Measurements from ENCODE around the gene CD300A.

DNA sequence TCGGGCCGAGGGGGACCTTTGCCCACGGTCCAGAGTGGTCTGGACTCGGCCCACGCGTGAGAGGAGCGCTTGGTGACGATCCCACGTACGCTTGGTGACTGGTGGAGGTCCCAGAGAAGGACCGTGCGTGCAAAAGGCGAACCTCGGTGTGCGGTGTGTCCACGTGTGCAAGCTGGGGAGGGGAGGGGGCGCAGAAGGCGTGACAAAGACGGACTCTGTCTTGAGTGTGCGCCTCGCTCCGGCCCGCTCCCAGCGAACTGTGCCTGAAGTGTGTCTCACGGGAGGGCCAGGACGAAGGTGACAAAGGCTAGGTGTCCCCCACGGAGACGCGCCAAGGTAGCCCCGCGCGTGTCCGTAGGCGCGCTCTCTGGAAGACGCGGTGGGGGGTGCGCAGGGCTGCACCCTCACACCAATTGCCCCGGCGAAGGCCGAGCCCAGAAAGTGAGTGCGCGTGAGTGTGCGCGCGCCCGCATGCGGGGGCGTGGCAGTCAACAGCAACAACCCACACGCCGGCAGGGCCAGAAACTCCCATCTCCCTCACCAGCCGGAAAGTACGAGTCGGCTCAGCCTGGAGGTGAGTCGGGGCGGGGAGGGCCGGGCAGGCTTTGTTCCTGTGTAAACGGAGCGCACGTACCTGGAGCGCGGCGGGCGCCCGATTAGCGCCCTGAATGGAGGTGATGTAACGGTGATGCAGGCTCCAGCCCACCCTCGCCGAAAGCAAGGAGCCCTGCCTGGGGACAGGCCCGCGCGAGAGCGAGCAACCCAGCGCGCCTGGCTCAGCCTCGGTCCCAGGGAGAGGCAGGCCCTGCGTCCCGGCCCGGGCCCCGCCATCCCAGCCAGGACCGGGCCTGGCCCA, 34.6 kb upstream of the CD300A start, which contains the start of gene GPRC5C:
- TF ChIP-seq POLR2A (IDR thresholded peaks at IDR 0.05; ENCODE audit: low read depth, low read length), result no peak
- TF ChIP-seq POLR2AphosphoS5 (IDR thresholded peaks at IDR 0.05; ENCODE audit: low read depth, low read length), result no peak
- TF ChIP-seq TAF1 (IDR thresholded peaks at IDR 0.05; ENCODE audit: borderline replicate concordance, low read depth, low read length), result no peak
